HPDE6-E6E7 (cell line): ENCODE measurements around the gene PLPPR3.
"Not testable (repeated sequence)": the region's sequence is repeated elsewhere in the genome, so short reads cannot be mapped to it uniquely, and the experiment has no call there.

Experiments used
- DNase-seq: peaks from one replicate; pipeline ENCODE4 v3.0.0; 2011; ENCODE audit warnings: missing footprints; ENCODE audit errors: extremely low spot score

Gene PLPPR3

GRCh38 chr19:854549-854948 lies 32.8 kb upstream of the PLPPR3 start:
- no peak for DNase-seq

DNA sequence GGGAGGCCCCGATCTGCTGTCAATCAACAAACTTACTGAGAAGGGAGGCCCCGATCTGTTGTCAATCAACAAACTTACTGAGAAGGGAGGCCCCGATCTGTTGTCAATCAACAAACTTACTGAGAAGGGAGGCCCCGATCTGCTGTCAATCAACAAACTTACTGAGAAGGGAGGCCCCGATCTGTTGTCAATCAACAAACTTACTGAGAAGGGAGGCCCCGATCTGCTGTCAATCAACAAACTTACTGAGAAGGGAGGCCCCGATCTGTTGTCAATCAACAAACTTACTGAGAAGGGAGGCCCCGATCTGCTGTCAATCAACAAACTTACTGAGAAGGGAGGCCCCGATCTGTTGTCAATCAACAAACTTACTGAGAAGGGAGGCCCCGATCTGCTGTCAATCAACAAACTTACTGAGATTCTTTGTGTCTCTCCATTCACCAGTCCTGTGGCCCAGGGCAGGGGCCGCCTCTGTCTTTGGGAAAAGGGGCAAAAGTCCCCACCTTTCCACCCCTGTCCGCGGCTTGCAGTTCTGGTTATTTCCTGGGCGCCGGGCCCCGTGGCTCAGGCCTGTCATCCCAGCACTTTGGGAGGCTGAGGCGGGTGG lies 32.0 kb upstream of the PLPPR3 start:
- not testable (repeated sequence) for DNase-seq

DNA sequence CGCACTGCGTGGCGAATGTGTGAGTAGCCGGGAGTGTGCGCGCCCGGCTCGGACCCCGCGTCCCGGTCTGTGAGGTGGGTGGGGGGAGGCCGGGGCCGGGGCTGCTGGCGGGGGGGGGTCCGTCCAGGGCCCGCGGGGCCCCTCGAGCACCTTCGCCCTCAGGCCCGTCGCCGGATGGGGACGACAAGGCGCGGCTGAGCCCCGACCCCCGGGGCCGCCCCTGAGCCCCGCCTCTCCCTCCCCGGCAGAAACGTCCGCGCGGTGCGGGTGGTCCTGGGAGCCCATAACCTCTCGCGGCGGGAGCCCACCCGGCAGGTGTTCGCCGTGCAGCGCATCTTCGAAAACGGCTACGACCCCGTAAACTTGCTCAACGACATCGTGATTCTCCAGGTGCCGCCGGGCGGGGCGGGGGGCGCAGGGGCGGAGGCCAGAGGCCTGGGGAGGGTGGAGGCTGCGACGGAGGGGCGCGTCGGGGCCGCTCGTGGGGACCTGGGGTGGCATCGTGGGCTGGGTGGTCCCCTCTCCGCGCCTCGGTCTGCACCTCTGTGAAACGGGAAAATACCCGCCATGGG lies 31.3 kb upstream of the PLPPR3 start:
- no peak for DNase-seq

- no peak for DNase-seq
These were observed 30.6 kb upstream of the PLPPR3 start, which contains the start of gene ELANE for GRCh38 chr19:852136-853013. Gene ELANE (plus strand): TSS chr19:852303. CDS start chr19:852329, 26 bp downstream.

DNA sequence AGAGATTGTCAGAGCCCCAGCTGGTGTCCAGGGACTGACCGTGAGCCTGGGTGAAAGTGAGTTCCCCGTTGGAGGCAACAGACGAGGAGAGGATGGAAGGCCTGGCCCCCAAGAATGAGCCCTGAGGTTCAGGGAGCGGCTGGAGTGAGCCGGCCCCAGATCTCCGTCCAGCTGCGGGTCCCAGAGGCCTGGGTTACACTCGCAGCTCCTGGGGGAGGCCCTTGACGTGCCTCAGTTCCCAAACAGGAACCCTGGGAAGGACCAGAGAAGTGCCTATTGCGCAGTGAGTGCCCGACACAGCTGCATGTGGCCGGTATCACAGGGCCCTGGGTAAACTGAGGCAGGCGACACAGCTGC lies 29.2 kb upstream of the PLPPR3 start:
- no peak for DNase-seq

DNA sequence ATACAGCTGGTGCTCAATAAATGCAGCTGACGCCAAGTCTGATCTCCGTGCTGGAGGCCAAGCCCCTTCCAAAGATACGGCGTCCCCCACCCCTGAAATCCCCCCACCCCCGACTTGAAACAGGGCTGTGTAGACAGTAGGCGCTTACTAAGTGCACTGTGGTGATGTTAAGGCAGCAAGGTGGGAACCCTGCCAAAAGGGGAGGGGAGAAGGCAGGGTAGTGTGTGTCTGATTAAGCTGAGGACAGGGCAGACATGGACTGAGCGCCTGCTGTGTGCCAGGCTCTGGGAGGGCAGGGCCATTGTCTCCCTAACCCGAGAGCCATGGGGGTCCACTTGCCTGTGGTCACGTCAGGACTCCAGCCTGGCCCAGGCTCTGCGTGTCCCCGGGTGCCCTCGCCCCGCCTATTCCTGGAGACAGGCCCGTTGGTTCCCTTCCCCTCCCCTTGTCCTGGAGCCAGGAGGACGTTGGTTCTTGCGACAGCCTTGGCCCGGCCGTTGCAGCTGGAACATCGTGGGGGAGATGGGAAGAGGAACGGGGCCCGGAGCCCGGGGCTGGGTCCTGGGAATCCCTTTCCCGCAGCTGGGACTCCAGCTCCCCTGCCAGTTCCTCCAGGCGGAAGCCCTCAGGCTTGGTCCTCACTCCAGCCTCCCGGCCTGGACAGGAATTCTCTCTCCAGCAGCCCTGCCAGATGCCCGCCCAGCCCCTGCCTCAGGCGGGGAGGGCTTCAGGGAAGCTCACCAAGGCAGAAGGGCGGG lies 28.6 kb upstream of the PLPPR3 start:
- no peak for DNase-seq

- DNase-seq = not testable (repeated sequence)
These were observed 27.4 kb upstream of the PLPPR3 start for GRCh38 chr19:849195-849594.

DNA sequence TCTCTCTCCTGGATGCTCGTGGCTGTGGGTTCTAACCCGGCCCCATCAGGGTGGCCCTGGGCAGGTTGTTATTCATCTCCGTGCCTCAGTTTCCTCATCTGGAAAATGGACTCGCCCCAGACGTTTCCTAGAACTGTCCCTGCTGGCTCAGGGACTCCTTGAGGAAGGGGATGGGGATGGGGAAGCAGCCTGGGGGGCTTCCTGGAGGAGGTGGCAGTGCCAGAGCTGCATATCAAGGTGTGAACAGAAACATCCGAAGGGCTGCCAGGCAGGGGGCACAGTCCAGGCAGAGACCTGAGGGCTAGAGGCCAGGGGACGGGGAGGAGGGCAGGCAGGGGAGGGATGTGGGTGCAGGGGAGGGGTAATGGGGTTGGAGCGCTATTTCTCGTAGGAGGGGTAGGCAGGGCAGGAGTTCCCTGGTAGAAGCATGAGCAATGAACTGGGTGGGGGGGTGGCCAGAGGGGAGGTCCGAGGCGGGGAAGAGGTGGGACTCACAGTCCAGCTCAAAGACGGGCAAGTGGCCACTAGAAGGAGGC lies 26.7 kb upstream of the PLPPR3 start:
- no peak for DNase-seq

DNA sequence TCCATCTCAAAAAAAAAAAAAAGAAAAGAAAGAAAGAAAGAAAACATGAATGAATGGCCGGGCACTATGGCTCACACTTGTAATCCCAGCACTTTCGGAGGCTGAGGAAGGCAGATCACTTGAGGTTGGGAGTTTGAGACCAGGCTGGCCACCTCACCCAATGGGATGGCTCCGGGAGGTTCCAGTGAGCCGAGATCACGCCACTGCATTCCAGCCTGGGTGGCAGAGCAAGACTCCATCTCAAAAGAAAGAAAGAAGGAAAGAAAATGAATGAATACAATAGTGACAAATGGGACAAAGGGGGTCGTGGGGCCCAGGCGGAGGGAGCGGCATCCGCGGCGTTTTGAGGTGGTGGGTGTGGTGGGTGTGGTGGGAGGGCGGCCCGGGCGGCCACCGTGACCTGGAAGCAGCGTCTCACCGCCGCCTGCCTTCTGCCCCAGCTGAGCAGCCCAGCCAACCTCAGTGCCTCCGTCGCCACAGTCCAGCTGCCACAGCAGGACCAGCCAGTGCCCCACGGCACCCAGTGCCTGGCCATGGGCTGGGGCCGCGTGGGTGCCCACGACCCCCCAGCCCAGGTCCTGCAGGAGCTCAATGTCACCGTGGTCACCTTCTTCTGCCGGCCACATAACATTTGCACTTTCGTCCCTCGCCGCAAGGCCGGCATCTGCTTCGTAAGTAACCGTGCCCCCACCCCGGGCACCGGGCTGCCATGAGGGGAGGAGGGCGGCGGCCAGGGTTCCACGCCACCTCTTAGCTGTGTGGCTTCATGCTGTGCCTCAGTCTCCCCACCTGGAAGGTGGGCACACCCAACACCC lies 24.2 kb upstream of the PLPPR3 start:
- no peak for DNase-seq

- DNase-seq = no peak
These were observed 22.8 kb upstream of the PLPPR3 start for GRCh38 chr19:844546-844971.

DNA sequence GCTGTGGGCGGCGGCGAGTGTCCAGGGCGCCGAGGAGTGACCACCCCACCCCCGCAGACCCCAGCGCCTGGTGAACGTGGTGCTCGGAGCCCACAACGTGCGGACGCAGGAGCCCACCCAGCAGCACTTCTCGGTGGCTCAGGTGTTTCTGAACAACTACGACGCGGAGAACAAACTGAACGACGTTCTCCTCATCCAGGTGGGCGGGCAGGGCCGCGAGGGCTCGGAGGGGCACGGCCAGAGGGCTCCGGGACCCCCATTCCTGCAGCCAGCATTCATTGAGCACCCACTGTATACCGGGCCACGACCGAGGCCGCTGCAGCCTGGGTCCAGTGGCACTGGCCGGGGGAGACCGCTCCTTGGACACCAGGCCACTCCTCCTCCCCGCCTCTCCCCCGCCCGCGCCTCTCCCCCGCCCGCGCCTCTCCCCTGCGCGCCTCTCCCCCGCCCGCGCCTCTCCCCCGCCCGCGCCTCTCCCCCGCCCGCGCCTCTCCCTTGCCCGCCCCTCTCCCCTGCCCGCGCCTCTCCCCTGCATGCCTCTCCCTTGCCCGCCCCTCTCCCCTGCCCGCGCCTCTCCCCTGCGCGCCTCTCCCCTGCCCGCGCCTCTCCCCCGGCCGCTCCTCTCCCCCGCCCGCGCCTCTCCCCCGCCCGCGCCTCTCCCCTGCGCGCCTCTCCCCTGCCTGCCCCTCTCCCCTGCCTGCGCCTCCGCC lies 22.2 kb upstream of the PLPPR3 start:
- DNase-seq = no peak

GRCh38 chr19:843180-843835 lies 21.6 kb upstream of the PLPPR3 start:
- DNase-seq = no peak

DNA sequence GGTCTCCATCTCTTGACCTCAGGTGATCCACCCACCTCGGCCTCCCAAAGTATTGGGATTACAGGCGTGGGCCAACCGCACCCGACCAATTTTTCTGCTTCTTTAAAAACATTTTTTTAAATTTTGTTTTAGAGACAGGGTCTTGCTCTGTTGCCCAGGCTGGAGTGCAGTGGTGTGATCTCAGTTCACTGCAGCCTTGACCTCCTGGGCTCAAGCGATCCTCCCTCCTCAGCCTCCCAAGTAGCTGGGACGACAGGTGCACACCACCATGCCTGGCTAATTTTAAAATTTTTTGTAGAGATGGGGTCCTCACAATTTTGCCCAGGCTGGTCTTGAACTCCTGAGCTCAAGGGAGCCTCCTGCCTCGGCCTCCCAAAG lies 21.0 kb upstream of the PLPPR3 start:
- DNase-seq = not testable (repeated sequence)

- no peak for DNase-seq
These were observed 18.9 kb upstream of the PLPPR3 start, which contains the start of gene PRTN3 for GRCh38 chr19:840519-841206. Gene PRTN3 (plus strand): TSS chr19:840999. CDS start chr19:841009, 10 bp downstream.

DNA sequence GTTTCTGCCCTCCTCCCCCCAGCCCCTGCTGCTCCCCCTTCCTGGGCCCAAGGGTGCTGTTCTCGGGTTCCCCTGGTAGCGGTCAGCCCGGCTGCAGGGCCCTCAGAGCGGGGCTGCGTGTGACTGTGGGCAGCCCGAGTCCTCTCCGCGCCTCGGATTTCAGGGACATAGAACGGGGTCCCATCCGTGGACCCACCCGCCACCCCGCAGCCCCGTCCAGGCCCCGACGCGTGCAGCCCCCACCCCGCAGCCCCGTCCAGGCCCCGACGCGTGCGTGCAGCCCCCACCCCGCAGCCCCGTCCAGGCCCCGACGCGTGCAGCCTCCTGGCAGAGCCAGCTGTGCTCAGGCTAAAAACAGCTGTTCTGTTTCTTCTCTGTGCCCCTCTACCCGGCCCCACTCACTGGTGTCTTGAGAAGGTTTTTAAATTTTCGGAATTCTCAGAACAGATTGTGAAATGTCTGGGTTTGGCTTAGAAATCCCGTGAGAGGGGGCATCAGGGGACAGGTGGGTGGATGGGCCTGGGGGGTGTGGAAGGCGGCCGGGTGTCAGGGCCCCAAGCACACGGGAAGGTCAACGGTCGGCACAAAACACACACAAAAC lies 13.6 kb upstream of the PLPPR3 start:
- no peak for DNase-seq

- no peak for DNase-seq
These were observed 12.5 kb upstream of the PLPPR3 start for GRCh38 chr19:834216-834615.

GRCh38 chr19:831407-832369 lies 9.9 kb upstream of the PLPPR3 start:
- DNase-seq = no peak
